MV-4-11 (cell line): ENCODE results near the gene STAU1.
"Not testable (repeated sequence)": the region's sequence is repeated elsewhere in the genome, so short reads cannot be mapped to it uniquely, and the experiment has no call there.

Source experiments
- DNase-seq: peaks from one replicate; lab custom pipeline; 2025; lab: John Stamatoyannopoulos, UW

STAU1 gene

DNA sequence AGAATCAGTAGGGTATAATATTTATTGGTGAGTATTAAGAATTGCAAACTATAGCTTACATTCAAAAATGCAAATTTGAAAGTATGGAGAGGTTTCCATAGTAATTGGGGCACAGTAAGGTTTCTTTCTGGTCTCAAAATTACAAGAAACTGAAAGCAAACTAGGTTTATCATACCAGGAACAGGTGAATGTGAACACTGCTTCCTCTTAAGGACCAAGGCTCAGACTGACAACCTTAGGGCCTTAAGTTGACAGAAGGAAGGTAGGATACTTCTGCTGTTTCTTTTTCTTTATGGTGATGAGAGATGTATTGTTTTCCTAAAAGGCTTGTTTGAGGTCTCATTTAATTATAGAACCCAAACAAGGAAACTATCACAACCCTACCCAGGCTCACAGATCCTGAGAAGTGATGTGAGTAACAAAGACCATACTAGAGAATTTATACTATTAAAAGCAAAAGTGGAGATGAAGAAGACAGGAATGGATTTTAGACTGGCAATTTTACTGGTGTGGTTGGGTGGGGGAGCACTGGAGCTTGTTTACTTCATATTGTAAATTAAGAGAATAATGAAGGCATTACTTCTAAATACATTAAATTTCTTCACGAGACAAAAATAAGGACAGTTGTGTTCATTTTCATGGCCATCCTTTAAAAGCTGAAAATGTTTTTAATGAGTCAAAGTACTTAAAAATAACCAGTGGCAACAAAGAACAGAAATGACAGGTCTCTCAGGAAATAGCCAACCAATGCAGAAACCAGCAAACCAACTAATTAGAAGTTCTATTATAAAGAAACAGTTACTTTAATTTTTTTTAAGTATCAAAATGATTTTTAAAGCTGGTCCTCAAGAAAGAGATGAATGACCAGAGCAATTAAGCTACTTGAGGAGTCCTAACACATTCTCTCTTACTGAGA lies 21.3 kb downstream of the STAU1 start:
- DNase-seq = no peak

DNA sequence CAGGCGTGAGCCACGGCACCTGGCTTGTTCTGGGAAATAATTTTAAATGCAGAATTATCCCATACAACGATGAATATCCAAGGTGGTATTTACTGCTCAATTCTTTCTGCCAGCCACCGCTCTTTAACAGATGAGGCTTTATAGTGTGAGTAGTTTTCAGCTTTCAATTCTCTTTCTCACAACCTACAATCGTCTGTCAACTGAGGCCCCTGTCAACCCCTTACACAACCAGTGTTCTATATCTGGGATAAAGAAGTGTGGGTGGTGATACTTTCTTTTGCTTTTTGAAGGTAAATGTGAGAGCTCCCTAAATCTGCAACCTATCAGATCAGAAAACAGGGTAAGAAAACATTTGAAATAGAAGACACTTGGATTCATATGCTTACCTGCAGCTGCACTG lies 22.5 kb downstream of the STAU1 start:
- no peak for DNase-seq

DNA sequence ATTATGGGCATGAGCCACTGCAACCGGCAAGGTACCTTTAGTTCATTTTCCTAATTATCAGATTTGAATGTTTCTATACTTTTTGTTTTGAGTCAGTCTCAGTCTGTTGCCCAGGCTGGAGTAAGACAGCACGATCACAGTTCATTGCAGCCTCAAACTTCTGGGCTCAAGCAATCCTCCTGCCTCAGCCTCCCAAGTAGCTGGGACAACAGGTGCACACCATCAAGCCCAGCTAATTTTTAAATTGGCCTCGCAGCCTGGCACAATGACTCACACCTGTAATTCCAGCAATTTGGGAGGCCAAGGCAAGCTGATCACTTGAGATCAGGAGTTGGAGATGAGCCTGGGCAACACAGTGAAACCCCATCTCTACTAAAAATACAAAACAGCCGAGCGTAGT lies 24.4 kb downstream of the STAU1 start:
- DNase-seq = no peak

DNA sequence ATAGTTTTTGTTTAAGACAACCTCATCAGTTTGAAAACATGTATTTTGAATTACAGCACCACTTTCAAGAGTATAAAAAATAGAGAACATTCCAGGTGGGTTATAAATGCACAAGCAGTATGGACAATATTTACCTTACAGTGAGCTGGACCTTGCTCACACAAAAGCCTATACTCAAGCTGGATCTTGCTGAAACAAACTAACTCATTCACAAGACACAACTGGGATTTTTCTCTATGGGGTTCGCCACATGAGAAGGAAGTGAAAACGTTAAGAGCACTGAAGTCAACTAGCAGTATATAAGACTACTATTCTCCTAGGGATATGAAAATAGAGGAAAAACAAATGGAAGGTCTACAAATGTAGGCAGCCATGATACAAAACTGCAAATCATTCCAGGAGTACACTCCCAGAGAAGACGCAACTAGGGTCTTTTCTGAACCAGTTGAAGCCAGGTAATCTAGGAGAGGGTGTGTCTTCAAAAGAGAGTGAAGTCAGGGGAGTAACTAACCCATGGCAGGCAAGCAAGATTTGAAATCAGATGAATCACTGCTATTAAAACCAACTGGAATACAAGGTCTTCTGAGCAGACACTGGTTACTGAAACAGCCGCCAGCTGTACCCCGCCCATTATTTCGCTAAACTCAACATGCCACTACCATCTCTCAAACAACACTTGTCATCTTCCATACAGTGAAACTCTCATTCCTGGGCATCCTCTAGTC lies 26.5 kb downstream of the STAU1 start:
- DNase-seq = peak; percentile 54

DNA sequence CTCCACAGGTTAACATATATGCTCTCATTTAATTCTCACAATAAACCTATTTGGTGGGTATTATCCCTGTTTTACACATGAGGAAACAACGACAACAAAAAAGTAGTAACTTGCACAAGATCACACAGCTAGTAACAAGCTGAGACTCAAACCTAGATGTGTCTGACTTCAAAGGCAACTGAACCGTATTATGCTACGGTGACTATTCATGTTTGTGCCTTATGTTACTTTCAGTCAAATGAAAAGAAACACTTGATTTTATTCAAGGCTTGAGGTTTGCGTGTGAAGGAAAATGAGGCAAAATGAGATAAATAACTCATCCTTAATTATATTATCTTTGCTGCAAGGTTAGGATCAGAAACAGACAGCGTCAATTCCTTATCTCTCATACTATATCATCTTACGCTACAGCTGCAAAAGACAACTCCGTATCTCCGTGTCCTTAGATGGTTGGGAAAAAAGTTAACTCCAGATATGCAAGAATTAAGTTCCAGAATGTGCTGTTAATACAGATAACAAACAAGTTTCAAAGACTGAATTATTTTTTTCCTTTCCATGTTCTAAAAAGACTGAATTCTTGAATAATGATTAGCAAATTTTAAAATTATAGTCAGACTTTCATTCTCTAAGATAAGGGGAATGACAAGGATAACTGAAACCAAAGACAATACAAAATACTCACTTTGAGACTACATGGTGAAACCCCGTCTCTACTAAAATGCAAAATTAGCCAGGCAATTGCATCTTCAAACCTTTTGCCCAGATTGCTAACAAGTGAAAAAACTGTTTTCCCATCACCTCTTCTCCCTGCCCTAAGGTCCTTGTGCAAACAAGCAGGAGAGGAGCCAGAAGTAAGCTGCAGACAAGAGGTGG lies 27.8 kb downstream of the STAU1 start:
- no peak for DNase-seq

DNA sequence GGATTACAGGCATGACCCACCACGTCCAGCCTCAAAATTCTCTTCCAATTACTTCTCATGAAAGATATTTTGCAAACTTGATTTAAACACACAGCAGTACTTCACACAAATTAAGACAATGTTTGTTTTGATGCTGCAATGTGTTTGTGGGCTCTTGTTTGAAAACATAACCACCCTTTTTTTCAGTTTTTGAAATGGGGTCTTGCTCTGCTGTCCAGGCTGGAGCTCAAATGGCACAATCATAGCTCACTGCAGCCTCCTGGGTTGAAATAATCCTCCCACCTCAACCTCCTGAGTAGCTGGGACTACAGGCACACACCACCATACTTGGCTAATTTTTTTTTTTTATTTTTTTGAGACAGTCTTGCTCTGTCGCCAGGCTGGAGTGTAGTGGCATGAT lies 31.0 kb downstream of the STAU1 start:
- no peak for DNase-seq

DNA sequence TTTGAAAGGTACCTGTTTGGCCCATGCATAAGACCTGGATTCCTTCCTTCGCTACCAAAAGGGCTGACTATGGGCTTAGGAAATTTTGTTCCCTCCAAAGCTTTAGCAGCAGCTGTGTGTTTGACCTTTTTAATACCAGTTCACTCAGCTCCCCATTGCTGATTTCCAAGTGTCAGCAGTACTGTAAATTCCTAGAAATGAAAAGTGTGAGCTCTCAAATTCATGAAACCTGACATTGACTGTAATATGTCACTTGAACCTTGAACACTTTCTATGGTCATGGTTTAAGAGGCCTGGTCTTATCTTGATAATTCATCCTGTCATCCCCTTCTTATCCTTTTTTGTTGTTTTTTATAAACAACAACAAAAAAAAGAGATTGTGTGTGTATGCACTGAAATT lies 31.7 kb downstream of the STAU1 start:
- no peak for DNase-seq

DNA sequence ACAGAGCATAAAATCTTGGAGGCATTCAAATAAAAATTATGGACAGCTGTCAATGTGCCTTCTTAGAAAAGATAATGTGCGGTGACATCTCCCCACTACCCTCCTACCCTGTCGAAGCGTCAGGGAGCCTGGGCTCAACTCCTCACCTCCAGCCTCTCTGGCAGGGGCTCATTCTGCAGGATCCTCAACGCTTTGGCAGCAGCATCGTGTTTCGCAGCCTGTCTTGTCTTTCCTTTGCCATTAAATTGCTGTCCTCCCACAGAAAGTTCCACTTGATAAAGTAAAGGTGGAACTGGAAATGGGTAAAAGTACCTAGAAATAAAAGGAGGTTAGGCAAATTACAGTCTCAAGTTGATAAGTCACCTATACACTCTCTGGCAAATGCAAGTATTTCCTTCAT lies 36.7 kb downstream of the STAU1 start:
- no peak for DNase-seq

DNA sequence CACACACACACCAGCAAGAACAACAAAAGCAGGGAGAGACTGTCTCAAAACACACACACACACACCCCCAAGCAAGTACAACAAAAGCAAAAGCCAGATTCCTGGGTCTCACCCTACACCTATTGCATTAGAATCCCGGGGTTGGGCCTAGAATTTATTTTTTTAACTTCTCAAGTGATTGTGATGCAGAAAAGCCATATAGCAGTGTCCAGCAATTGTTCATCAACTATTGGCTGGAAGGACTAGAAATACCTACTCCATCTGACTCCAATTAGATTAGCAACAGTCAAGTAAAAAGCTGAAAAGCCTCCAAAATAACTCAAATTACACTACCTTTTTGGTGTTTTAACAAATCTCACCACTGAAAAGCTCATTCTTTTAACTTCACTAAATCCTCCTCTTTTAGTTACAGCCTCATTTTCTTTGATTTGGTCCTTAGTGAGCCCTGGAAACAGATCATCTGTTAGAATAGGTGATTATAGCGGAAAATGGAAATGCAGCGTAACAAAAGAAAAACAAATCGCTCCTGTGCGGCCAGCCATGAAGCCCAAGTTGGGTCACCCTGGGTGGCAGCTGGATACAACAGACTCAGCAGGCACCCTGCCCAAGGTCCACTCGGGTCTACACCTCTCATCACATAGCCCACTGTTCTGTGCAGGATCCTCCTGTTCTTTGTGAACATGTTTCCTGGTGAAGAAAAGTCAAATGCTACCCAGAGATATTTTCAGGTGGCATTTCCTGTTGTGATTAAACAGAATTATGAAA lies 38.7 kb downstream of the STAU1 start:
- DNase-seq = no peak

DNA sequence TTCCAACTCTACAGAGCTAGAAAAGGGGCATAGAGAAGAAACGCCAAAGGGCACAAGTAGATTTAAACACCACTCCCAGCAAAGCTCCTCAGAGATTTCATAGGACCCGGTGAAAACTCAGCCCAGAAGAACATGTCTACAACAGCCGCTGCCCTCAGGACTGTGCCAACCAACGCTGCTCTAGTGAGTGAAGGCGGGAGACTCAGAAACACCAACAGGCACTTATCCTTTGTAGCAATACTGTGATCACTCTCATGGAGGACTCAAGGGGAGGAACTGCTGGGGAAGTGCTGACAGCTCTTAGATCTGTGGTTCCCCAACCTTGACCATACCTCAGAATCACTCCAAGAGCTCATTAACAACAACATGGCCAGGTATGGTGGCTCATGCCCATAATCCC lies 39.5 kb downstream of the STAU1 start:
- DNase-seq = no peak

DNA sequence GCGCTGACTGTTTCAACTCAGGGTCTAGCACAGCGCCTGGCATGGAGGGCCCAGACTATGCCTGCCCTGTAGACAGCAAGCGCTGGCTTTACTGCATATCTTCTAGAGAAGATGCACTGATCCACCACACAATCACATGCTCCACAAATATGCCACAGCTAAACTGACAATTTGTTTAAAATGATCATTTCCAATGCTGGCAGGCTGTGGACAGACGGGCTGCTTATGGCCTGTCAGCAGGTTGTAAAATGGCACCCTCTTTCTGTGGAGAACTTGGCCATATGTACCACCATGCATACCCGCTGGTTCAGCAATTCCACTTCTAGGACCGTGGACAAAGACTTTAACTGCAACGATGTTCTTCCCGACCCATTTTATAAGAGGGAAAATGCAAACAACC lies 40.8 kb downstream of the STAU1 start:
- no peak for DNase-seq

DNA sequence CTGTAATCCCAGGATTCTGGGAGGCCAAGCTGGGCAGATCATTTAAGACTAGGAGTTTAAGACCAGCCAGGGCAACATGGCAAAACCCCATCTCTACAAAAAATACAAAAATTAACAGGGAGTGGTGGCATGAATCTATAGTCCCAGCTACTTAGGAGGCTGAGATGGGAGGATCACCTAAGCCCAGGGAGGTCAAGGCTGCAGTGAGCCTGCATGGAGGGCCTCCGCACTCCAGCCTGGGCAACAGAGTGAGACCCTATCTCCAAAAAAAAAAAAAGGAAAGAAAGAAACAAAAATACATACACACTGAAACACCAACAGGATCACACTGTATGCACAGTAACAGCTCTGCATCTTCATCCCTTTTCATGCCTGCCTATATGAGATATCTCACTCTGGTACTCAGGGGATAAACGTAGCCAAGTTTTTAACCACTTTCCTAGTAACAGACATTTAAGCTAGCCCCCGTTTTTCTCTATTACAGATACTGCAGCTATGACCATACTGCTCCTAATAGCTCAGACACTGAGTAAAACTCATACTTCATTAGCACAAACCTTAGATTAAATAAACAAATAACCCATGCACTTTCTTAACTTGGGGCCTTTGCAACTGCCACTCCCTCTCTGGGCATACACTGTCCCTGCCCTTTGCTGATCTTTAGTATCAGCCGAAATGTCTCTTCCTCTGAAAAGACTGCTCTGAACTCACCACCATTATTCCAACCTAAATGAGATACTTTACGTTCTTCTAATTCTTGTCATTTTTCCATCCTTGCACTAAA lies 41.5 kb downstream of the STAU1 start:
- DNase-seq = no peak

DNA sequence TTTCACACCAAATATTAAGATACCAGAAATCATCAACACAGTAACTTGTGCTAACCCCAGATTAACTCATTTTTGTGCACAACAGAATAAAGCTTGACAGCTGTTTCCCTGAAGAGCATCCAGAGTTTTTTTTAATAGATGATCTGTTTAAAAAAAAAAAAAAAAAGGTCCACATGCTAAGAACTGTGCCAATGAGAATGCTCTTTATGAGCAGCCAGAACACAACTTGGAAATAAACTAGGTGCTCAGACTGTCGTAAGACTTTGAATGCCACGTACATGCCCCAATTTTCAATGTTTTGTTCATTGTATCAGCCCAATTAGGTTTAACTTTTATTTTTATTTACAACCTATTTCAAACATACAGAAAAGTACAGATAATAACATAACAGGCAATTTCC lies 47.3 kb downstream of the STAU1 start:
- DNase-seq = no peak

DNA sequence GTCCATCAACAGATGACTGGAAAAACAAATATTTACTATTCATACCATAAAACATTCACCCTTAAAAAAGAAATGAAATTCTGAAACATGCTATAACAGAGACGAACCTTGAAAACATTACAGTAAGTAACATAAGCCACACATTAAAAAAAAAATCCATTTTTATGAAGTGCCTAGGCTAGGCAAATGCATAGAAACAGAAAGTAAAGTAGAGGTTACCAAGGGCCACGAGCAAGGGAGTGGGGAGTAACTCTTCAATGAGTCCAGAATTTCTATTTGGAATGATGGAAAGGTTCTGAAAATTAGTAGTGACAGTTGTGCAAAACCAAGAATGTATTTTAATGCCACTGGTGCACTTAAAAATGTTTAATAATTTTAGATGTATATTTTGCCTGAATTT lies 47.7 kb downstream of the STAU1 start:
- DNase-seq = no peak

DNA sequence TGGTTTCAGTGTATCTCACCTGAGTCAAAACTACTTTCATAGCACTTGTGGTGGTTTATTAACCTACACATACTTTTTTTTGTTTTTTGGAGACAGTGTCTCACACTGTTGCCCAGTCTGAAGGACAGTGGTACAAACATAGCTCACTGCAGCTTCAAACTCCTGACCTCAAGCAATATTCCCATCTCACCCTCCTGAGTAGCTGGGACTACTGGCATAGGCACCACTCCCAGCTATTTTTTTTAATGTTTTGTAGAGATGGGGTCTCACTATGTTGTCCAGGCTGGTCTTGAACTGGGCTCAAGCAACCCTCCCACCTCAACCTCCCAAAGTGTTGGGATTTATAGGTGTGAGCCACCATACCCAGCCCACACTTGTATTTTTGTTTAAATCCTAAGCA lies 49.7 kb downstream of the STAU1 start:
- no peak for DNase-seq

DNA sequence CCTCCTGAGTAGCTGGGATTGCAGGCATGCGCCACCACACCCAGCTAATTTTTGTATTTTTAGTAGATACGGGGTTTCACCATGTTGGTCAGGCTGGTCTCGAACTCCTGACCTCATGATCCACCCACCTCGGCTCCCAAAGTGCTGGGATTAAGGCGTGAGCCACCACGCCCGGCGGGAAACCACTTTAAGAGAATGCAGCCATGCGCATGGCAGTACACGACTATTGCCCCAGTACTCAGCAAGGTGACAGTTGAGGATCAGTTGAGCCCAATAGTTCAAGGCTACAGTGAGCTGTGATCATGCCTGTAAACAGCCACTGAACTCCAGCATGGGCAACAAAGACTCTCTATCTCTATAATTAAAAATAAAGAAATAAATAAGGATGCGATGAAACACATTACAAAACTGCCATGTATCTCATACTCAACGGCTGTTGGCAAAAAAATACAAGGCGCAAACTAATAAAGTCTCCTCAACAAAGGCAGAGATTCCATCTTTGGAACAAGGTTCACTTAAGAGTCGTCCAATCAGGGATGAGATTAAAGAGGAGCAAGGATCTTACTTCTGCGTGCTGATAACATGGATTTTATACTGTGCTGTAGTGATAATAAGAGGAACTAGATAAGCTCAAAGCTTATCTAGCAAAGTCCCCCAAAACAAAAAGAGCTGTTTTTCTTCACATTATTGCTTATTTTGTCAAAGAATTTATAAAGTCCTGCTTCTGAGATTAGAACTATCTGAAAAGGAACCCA lies 51.1 kb downstream of the STAU1 start:
- no peak for DNase-seq

DNA sequence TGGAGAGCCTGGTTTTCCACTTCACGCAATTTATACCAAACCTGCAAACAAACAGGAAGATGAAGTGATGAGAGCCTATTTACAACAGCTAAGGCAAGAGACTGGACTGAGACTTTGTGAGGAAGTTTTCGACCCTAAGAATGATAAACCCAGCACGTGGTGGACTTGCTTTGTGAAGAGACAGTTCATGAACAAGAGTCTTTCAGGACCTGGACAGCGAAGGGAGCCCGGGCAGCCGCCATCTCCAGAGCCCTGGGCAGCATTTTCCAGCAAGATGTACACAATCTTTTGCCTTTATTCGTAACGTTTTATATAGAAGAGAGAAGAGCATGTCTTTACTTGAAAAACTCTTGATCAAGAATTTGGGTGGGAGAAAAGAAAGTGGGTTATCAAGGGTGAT lies 53.3 kb downstream of the STAU1 start:
- DNase-seq = not testable (repeated sequence)

DNA sequence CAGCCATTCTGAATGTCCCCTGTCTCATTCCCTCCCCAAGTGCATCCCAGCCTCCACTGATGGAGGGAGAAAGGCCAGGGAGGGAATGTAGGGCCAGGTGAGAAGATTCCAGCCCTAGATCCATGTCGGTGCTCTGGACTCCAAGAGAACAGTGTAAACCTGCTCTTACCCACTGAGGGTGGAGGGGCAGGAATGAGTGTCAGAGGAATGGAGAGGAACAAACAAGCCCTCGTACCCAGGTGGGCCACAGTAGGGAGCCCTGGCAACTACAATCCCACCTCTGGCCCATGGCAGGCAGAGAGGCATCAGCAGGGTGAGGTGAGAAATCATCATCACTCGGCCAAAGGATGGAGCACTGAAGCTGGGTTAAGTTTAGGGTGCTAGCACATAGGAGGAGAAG lies 54.6 kb downstream of the STAU1 start:
- DNase-seq = no peak

DNA sequence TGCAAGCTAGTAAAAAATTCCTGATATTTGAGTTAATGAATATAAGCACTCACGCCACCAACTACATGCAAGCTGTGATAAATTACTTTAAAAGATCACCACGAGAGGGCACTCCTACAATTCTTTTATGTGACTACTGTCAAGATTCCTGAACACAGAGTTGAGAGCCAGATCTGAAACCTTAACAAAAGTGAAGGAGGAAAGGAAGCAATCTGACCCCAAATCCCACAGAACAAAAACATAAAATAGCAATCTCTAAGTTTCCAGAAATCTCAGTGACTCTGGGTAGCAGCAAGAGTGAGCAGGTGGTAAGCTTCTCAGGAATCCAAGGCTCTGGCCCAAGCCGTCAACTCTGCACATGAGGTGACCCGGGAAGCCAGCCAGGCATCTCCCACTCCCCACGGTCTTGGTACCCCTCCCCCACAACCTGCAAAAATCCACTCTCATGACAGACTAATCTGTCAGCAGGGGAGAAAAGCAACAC lies 55.1 kb downstream of the STAU1 start:
- DNase-seq = peak; percentile 59

DNA sequence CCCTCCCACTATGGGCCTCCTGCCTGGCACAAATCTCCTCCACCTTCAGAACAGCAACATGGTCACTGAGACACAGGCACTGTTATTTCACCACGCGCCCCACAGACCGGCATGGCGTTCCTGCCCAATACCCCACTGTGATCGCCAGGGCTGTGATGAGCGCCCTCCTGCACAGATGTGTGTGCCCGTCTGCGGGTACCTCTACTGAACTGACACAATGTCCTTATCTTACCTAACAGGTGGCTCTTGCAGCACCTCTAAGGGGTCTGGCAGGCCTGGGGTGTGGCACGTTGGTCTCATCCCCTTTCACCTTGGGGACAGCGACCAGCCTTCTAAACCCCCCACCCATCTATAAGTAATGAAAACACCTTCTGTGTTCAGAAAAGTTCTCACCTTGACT lies 64.2 kb downstream of the STAU1 start:
- DNase-seq = no peak
